Upper lobe of left lung (tissue), 6 donors: ENCODE results near the gene ZPBP. TPM values are rescaled to one million over a fixed set of nuclear protein-coding genes. Genes with fewer than 3 reads are reported as not detected.

ENCODE experiments used
- ATAC-seq, 2 donors: fragments of 200-7000 bp; cut with Tn5 transposase; one replicate each; pipeline ENCODE4 v1.9.1; 2022; ENCODE audit warnings: mild to moderate bottlenecking in 2 of 2, moderate library complexity in 2 of 2; ENCODE audit not compliant: low FRiP score in 2 of 2
- DNase-seq, 2 donors: peaks; one replicate each; pipeline ENCODE4 v3.0.0-alpha.2; 2019 to 2020
- H3K27ac ChIP-seq, 4 donors: fragments of 200-600 bp; sonication (generic); one replicate each; pipeline ENCODE4 v1.5.1; 2016 to 2019
- H3K27me3 ChIP-seq, 4 donors: fragments of 200-600 bp; sonication (generic); one replicate each; pipeline ENCODE4 v1.5.1; 2017 to 2019
- H3K36me3 ChIP-seq, 4 donors: fragments of 200-600 bp; sonication (generic); one replicate each; pipeline ENCODE4 v1.5.1; 2016 to 2019
- H3K4me1 ChIP-seq, 4 donors: fragments of 200-600 bp; sonication (generic); one replicate each; pipeline ENCODE4 v1.5.1; 2018 to 2019
- H3K4me3 ChIP-seq, 4 donors: fragments of 200-600 bp; sonication (generic); one replicate each; pipeline ENCODE4 v1.5.1; 2017 to 2019; ENCODE audit warnings: mild to moderate bottlenecking in 2 of 4, moderate library complexity in 1 of 4
- H3K9me3 ChIP-seq, 4 donors: fragments of 200-600 bp; sonication (generic); one replicate each; pipeline ENCODE4 v1.5.1; 2018 to 2019
- CTCF ChIP-seq, 6 experiments: fragments of 450-650 bp in 4 of 6; fragments of 200-600 bp in 2 of 6; sonication (generic) in 2 of 6; IDR thresholded peaks; one replicate each; pipeline ENCODE4 v1.5.1; 2016 to 2019; ENCODE audit warnings: antibody characterized with exemption in 6 of 6
- EP300 ChIP-seq, 4 donors: sonication (generic); formaldehyde crosslinking; IDR thresholded peaks; one replicate each; pipeline ENCODE4 v1.5.1; 2017; ENCODE audit warnings: antibody characterized with exemption in 4 of 4, control low read depth in 2 of 4
- POLR2A ChIP-seq, 4 donors: fragments of 450-650 bp; IDR thresholded peaks; one replicate each; pipeline ENCODE4 v1.5.1; 2016 to 2017; ENCODE audit warnings: antibody characterized with exemption in 4 of 4, mild to moderate bottlenecking in 2 of 4
- POLR2AphosphoS5 ChIP-seq, 2 donors: sonication (generic); formaldehyde crosslinking; IDR thresholded peaks; one replicate each; pipeline ENCODE4 v1.5.1; 2017; ENCODE audit warnings: antibody characterized with exemption in 2 of 2
- WGBS, 2 donors: methylation state at CpG; one replicate each; pipeline ENCODE4 v1.1.5; 2017 to 2018; 5-methylcytosine and 5-hydroxymethylcytosine counted together
- total RNA-seq, 6 donors: library from RNA; depleted of rRNA in 4 of 6; stranded (reverse); fragments of >200 nt in 4 of 6; gene quantifications; one replicate each; pipeline versions ENCODE4 v1.1.0 to v1.2.1, GENCODE V29; 2016 to 2021
- donor health status: DM: no; HTN: no; CAD: no; lungs with moderate emphysema.
- donor health status: DM: no; HTN: yes; CAD: no; lungs with severe emphysema.

Gene ZPBP
- total RNA-seq, 6 donors from 2014 or later = 0.23 TPM; not detected in 5

- no peaks in the 10 kb centered on the region for H3K4me1 ChIP-seq
- H3K4me3 ChIP-seq = no peak overlapping the region
- TF ChIP-seq POLR2AphosphoS5 (IDR thresholded peaks at IDR 0.05) (no peak), EP300 (IDR thresholded peaks at IDR 0.05) (no peak), POLR2A (IDR thresholded peaks at IDR 0.05) (no peak), CTCF (IDR thresholded peaks at IDR 0.05) (no peak)
- H3K27me3 ChIP-seq = no peaks in the 10 kb centered on the region
- H3K36me3 ChIP-seq = no peaks in the 10 kb centered on the region
- no peaks in the 10 kb centered on the region for H3K9me3 ChIP-seq
- no peak for ATAC-seq
- 74 to 77% methylated on average over 6 of the region's 6 CpGs for WGBS, 2 donors
- DNase-seq = no peak
- H3K27ac ChIP-seq = no peak overlapping the region
Measured at GRCh38 chr7:49995681-49996080, 97.4 kb downstream of the ZPBP start.

- no peaks in the 10 kb centered on the region for H3K36me3 ChIP-seq
- H3K4me1 ChIP-seq = no peaks in the 10 kb centered on the region
- H3K9me3 ChIP-seq = peaks cover 0 to 10% (median 5%) of the 10 kb centered on the region in 4 donors
- no peak overlapping the region for H3K27ac ChIP-seq
- TF ChIP-seq EP300 (IDR thresholded peaks at IDR 0.05) = no peak
- no peak overlapping the region for H3K4me3 ChIP-seq
- no peaks in the 10 kb centered on the region for H3K27me3 ChIP-seq
- WGBS, 2 donors = 82 to 83% methylated on average over 5 of the region's 5 CpGs
- DNase-seq = peak in 1 of 2 donors; percentile 20
- no peak for ATAC-seq
Measured at GRCh38 chr7:49986191-49986590, 106.9 kb downstream of the ZPBP start.

DNA sequence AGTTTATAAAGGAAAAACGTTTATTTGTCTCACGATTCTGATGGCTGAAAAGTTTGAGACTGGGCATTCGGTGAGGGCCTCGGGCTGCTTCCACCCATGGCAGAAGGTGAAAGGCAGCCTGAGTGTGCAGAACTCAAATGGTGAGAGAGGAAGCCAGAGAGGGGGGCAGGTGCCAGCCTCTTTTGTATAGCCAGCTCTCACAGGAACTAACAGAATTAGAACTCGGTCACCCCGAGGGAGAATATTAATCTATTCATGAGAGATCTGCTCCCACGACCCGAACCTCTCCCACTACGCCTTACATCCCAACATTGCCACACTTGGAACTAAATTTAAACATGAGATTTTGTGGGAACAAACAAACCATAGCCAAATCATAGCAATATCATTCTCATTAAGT, 112.6 kb downstream of the ZPBP start:
- DNase-seq = no peak
- Histone ChIP-seq H3K9me3 (no peaks in the 10 kb centered on the region), H3K36me3 (no peaks in the 10 kb centered on the region), H3K4me3 (no peak overlapping the region), H3K27me3 (no peaks in the 10 kb centered on the region), H3K27ac (no peak overlapping the region), H3K4me1 (no peaks in the 10 kb centered on the region)
- TF ChIP-seq POLR2A (IDR thresholded peaks at IDR 0.05) (no peak), CTCF (IDR thresholded peaks at IDR 0.05) (no peak)
- 84 to 91% methylated on average over 9 of the region's 9 CpGs for WGBS, 2 donors
- ATAC-seq = no peak

GRCh38 chr7:49976238-49976637, 116.8 kb downstream of the ZPBP start:
- ATAC-seq (no peak), DNase-seq (no peak)
- Histone ChIP-seq H3K27ac (no peak overlapping the region), H3K9me3 (no peaks in the 10 kb centered on the region), H3K27me3 (no peaks in the 10 kb centered on the region), H3K4me1 (no peaks in the 10 kb centered on the region), H3K4me3 (no peak overlapping the region), H3K36me3 (no peaks in the 10 kb centered on the region)
- WGBS, 2 donors = 71 to 79% methylated on average over 1 of the region's 1 CpG
- TF ChIP-seq POLR2AphosphoS5 (IDR thresholded peaks at IDR 0.05) (no peak), POLR2A (IDR thresholded peaks at IDR 0.05) (no peak), CTCF (IDR thresholded peaks at IDR 0.05) (no peak), EP300 (IDR thresholded peaks at IDR 0.05) (no peak)

- 91 to 93% methylated on average over 1 of the region's 1 CpG for WGBS, 2 donors
- H3K9me3 ChIP-seq = no peaks in the 10 kb centered on the region
- no peak overlapping the region for H3K4me3 ChIP-seq
- no peak overlapping the region for H3K27ac ChIP-seq
- DNase-seq (no peak), ATAC-seq (no peak)
- H3K4me1 ChIP-seq = no peaks in the 10 kb centered on the region
- no peaks in the 10 kb centered on the region for H3K36me3 ChIP-seq
- H3K27me3 ChIP-seq = no peaks in the 10 kb centered on the region
- no peak for TF ChIP-seq EP300 (IDR thresholded peaks at IDR 0.05)
- TF ChIP-seq CTCF (IDR thresholded peaks at IDR 0.05) = no peak
- TF ChIP-seq POLR2AphosphoS5 (IDR thresholded peaks at IDR 0.05) = no peak
- TF ChIP-seq POLR2A (IDR thresholded peaks at IDR 0.05) = no peak
Measured at GRCh38 chr7:49974035-49974434, 119.0 kb downstream of the ZPBP start.
